Ishikawa (cell line): ENCODE measurements around the gene MEX3B.

Experiments used
- CEBPB ChIP-seq: IDR thresholded peaks from 2 replicates; pipeline ENCODE4 v1.6.1; 2012
- CREB1 ChIP-seq: IDR thresholded peaks from 2 replicates; pipeline ENCODE4 v1.6.1; 2012; ENCODE audit warnings: low read depth
- EGR1 ChIP-seq: IDR thresholded peaks from 2 replicates; pipeline ENCODE4 v1.6.1; 2012
- EP300 ChIP-seq: IDR thresholded peaks from 2 replicates; pipeline ENCODE4 v1.6.1; 2012; ENCODE audit warnings: borderline replicate concordance
- FOXM1 ChIP-seq: IDR thresholded peaks from 2 replicates; pipeline ENCODE4 v1.6.1; 2012; ENCODE audit warnings: low read depth, borderline replicate concordance
- NFIC ChIP-seq: IDR thresholded peaks from 2 replicates; pipeline ENCODE4 v1.6.1; 2012
- RAD21 ChIP-seq: IDR thresholded peaks from 2 replicates; pipeline ENCODE4 v1.6.1; 2012; ENCODE audit warnings: low read depth
- TAF1 ChIP-seq: IDR thresholded peaks from 2 replicates; pipeline ENCODE4 v1.6.1; 2012; ENCODE audit warnings: low read depth, mild to moderate bottlenecking
- TCF12 ChIP-seq: IDR thresholded peaks from 2 replicates; pipeline ENCODE4 v1.6.1; 2012; ENCODE audit warnings: low read depth
- TEAD4 ChIP-seq: IDR thresholded peaks from 2 replicates; pipeline ENCODE4 v1.6.1; 2012
- YY1 ChIP-seq: IDR thresholded peaks from 2 replicates; pipeline ENCODE4 v1.6.1; 2012; ENCODE audit warnings: low read depth
- ZBTB7A ChIP-seq: IDR thresholded peaks from 2 replicates; pipeline ENCODE4 v1.6.1; 2012; ENCODE audit warnings: low read depth
- TF ChIP-seq, protein P1 (sequence below): IDR thresholded peaks from 2 replicates; pipeline ENCODE4 v1.6.1; 2012
- TF ChIP-seq, protein P2 (sequence below): IDR thresholded peaks from 2 replicates; pipeline ENCODE4 v1.6.1; 2012
- TF ChIP-seq, protein P3 (sequence below): IDR thresholded peaks from 2 replicates; pipeline ENCODE4 v1.6.1; 2012; ENCODE audit warnings: low read depth, mild to moderate bottlenecking

The MEX3B gene

DNA sequence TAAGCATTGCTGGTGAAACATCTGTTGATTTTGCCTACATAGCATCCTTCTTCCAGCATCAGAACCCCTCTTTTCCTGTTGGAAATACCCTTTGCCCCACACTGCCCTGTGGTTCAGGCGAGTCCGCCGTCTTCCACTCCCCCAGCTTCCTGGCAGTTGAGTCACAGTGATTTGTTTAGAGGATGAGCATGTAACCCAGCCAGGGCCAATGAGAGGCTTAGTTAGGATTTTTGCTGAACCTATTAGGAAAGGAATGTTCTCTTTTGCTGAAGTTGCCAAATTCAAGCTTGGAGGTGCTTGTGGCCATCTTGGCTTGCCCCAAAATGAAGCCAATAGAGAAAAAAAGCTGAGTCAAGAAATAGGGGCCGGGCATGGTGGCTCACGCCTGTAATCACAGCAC, 19.0 kb upstream of the MEX3B start:
- no peak for TF ChIP-seq CEBPB
- no peak for TF ChIP-seq EGR1
- TF ChIP-seq, protein P1, sequence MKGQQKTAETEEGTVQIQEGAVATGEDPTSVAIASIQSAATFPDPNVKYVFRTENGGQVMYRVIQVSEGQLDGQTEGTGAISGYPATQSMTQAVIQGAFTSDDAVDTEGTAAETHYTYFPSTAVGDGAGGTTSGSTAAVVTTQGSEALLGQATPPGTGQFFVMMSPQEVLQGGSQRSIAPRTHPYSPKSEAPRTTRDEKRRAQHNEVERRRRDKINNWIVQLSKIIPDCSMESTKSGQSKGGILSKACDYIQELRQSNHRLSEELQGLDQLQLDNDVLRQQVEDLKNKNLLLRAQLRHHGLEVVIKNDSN: no peak
- no peak for TF ChIP-seq TEAD4
- TF ChIP-seq, protein P2, sequence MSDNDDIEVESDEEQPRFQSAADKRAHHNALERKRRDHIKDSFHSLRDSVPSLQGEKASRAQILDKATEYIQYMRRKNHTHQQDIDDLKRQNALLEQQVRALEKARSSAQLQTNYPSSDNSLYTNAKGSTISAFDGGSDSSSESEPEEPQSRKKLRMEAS: no peak
- no peak for TF ChIP-seq NFIC
- no peak for TF ChIP-seq FOXM1
- TF ChIP-seq CREB1: no peak
- no peak for TF ChIP-seq TCF12
- TF ChIP-seq ZBTB7A: no peak
- no peak for TF ChIP-seq YY1
- no peak for TF ChIP-seq EP300
- TF ChIP-seq TAF1: no peak
- TF ChIP-seq, protein P3, sequence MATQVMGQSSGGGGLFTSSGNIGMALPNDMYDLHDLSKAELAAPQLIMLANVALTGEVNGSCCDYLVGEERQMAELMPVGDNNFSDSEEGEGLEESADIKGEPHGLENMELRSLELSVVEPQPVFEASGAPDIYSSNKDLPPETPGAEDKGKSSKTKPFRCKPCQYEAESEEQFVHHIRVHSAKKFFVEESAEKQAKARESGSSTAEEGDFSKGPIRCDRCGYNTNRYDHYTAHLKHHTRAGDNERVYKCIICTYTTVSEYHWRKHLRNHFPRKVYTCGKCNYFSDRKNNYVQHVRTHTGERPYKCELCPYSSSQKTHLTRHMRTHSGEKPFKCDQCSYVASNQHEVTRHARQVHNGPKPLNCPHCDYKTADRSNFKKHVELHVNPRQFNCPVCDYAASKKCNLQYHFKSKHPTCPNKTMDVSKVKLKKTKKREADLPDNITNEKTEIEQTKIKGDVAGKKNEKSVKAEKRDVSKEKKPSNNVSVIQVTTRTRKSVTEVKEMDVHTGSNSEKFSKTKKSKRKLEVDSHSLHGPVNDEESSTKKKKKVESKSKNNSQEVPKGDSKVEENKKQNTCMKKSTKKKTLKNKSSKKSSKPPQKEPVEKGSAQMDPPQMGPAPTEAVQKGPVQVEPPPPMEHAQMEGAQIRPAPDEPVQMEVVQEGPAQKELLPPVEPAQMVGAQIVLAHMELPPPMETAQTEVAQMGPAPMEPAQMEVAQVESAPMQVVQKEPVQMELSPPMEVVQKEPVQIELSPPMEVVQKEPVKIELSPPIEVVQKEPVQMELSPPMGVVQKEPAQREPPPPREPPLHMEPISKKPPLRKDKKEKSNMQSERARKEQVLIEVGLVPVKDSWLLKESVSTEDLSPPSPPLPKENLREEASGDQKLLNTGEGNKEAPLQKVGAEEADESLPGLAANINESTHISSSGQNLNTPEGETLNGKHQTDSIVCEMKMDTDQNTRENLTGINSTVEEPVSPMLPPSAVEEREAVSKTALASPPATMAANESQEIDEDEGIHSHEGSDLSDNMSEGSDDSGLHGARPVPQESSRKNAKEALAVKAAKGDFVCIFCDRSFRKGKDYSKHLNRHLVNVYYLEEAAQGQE: no peak
- TF ChIP-seq RAD21: no peak

DNA sequence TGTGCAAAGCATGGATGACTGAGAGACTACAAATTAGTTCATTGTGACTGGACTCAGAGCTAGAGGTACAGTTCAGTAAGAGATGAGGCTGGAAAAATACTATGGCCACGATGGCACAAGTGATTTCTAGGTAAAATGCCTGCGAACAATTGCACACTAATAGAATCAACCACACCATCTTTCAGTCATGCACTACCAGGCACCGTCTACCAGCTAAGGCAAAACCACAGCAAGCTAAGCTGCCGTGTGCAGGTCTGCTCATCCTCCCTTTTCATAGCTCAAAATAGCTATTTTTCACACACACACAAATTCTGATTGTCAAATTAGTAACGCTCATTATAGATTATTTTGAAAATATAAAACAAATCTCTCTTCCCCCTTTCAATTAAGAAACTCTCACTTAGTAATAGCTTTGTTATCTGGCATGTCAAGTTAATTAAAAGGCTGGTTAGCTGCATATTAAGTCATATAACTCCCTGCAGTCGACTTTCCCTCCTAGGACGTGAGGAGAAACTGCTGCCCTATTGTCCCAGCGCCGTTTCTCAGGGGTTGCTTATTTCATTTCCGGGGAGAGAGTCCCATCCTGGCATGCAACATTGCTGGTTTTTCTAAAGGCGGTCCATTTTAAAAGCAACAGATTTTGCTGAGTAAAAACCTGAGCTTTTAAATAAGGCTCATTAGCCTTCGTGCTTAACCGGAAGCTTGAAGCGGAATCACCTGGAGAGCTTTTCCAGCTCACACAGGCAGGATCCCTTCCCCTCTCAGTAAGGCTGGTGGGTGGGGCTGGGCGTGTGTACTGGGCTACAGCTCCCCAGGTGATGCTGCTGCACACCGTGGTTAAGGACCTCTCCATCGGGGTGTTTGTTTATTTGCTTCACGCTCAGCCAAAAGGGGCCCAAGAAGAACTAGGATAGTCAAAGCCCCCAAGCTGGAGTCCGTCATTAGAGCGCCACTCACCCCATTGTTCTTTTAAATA, 16.9 kb upstream of the MEX3B start:
- TF ChIP-seq, protein P3: no peak
- TF ChIP-seq NFIC (no peak), EP300 (no peak), YY1 (no peak), TAF1 (no peak), FOXM1 (no peak), ZBTB7A (no peak)

DNA sequence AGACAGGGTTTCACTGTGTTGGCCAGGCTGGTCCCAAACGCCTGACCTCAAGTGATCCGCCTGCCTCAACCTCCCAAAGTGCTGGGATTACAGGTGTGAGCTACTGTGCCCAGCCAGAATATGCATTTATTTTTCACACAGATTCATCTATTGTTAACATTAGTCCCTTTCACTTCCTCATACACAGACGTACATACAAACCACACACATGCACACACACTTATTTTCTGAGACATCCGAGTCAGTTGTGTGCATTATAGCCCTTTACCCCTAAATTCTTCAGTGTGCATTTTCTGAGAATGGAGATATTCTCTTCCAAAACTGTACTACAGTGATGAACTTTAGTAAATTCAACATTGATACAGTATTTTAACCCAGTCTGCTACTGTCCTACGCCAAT, 15.0 kb upstream of the MEX3B start:
- TF ChIP-seq RAD21 (no peak), YY1 (no peak), ZBTB7A (no peak), CEBPB (no peak), FOXM1 (no peak), EGR1 (no peak), TAF1 (no peak), TEAD4 (no peak), NFIC (no peak), CREB1 (no peak), TCF12 (no peak)
- TF ChIP-seq, protein P3: no peak
- TF ChIP-seq, protein P2: no peak
- TF ChIP-seq, protein P1: no peak

DNA sequence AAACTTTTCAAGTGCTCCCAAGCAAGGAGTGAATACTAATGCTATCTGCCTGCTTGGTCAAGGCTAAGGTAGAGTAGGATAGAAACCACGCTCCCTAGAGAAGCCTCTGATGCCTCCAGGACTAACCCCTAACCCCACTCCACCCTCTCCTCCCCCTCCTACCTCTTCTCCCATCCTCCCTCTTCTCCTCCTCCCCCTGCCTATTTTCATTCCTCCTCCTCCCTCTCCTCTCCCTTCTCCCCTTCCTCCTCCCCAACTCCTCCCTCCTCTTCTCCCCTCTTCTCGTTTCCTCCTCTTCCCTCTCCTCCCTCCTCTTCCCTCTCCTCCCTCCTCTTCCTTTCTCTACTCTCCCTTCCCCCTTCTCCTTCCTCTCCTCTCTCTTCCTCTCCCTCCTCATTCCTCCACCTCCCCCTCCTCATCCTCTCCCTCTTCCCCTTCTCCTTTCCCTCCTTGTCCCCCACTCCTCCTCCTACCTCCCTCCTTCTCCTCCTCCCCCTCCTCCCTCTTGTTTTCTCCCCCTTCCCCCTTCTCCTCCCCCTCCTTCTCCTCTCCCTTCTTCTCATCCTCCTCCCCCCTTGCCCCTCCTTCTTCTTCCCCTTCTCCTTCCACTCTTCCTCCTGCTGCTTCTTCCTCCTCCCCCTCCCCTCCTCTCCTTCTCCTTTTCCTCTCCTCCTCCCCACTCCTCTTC, 12.8 kb upstream of the MEX3B start:
- TF ChIP-seq, protein P3: no peak
